ENCODE measurements around the gene ZFYVE28. TPM values are rescaled to one million over a fixed set of nuclear protein-coding genes. Genes with fewer than 3 reads are reported as not detected.
A peak's percentile ranks its signal among the peaks of the same experiment; 100 is the strongest.

The ZFYVE28 gene
- total and polyA plus RNA-seq, 10 of the 15 experiments (the other 5 are each of a cell fraction or from before 2014, with no cell fraction given) = 0.06 to 1.9 (median 0.22) TPM; not detected in 1

DNA sequence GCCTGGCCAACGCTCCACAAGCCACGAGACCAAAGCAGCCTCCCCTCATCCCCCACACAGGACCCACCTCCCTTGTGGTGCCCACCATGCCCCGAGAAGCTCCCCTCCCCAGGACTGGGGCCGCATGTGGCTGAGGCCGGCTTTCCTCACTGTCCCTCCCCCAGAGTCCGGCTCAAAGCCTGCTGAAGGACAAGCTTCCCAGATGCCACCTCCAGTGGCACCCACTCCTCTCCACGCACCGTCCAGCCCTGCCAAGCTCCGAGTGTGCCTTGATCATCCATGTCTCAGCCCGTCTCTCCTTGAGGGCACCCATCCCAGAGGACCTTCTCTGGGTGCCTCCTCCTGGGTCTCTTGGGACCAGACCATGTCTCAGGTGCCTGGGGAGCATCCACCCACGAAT, 97.7 kb downstream of the ZFYVE28 start (continued):
- TF ChIP-seq SRF (IDR thresholded peaks at IDR 0.05; ENCODE audit: low read depth in 2 of 2, low read length in 2 of 2) = no peak
- TF ChIP-seq ATF2 (IDR thresholded peaks at IDR 0.05; ENCODE audit: low read length) = no peak
- TF ChIP-seq KDM1A (IDR thresholded peaks at IDR 0.05; ENCODE audit: borderline replicate concordance) = no peak

- 21% methylated on average over 17 of the region's 18 CpGs for WGBS (ENCODE audit: insufficient coverage, insufficient replicate concordance, low lambda C conversion rate, missing lambda C conversion rate)
- no peaks in the 10 kb centered on the region for H4K20me1 ChIP-seq (ENCODE audit: control insufficient read depth, insufficient read depth)
- POLR2A ChIA-PET = no interaction called here
- ATAC-seq (no peak), FAIRE-seq (no peak), DNase-seq (ENCODE audit: low read depth, low spot score) (no peak)
- TF ChIP-seq SUPT20H (IDR thresholded peaks at IDR 0.05; ENCODE audit: borderline replicate concordance, control insufficient read depth, low read depth, low read length) (no peak), NR2F1 (conservative IDR thresholded peaks at IDR 0.05) (peak; percentile 74)
- intact Hi-C loops (cut with micrococcal nuclease; ENCODE audit: unreplicated experiment) (no loop called here), in situ Hi-C loops (cut with MboI) (no loop called here)
- CTCF ChIA-PET = no interaction called here
- no peak overlapping the region for H2AFZ ChIP-seq (ENCODE audit: control insufficient read depth, low read depth, low read length)
- no TSS peak for BruUV-seq (replicated peaks)
- H3K27ac ChIP-seq (ENCODE audit: control insufficient read depth, insufficient read depth) = no peak overlapping the region
- SMC1A ChIA-PET (ENCODE audit: uncharacterized antibody, unreplicated experiment) = no interaction called here
- no peaks in the 10 kb centered on the region for H3K4me1 ChIP-seq (ENCODE audit: control insufficient read depth, insufficient read depth, low read length)
- H3K27me3 ChIP-seq (replicated peaks in 1 of 2; ENCODE audit: control insufficient read depth in 2 of 2, insufficient read depth in 2 of 2, low read length in 1 of 2) = peaks cover 0 to 3% of the 10 kb centered on the region in 2 experiments; a peak in 2 of 4 replicates
- no peaks in the 10 kb centered on the region for H3K9me3 ChIP-seq (replicated peaks; ENCODE audit: control insufficient read depth, insufficient read depth, low read length)
- no peaks in the 10 kb centered on the region for H3K79me2 ChIP-seq (ENCODE audit: control insufficient read depth, insufficient read depth, low read length)
- no peak overlapping the region for H3K4me2 ChIP-seq (ENCODE audit: control insufficient read depth, insufficient read depth)
- no peaks in the 10 kb centered on the region for H3K36me3 ChIP-seq (ENCODE audit: control insufficient read depth in 2 of 2, insufficient read depth in 2 of 2, low read length in 1 of 2)
- no peak overlapping the region for H3K4me3 ChIP-seq
- no peak overlapping the region for H3K9ac ChIP-seq (ENCODE audit: control insufficient read depth, insufficient read depth, low read length)
- RAD21 ChIA-PET (ENCODE audit: unreplicated experiment) = no interaction called here
Measured at GRCh38 chr4:2320152-2320551, 98.3 kb downstream of the ZFYVE28 start.

DNA sequence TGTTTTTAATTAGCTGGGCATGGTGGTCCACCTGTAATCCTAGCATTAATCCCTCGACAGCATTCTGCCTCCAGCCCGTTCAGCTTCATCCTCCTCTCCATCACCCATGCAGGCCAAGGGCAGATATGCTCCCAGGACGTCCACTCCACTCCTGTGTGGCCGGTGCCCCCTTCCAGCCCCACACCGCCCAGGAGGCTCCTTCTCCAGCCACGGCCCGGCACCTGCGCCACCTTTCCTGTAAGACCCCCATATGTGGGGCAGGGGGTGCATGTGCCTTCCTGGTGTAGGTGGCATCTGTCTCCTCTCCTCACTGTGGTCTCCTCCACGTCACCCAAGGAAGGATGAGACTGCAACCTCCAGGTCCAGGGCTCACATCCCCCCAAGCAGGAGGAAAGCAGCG, 99.6 kb downstream of the ZFYVE28 start:
- Histone ChIP-seq H2AFZ (ENCODE audit: control insufficient read depth, low read depth, low read length) (no peak overlapping the region), H3K4me3 (no peak overlapping the region), H3K27me3 (replicated peaks in 1 of 2; ENCODE audit: control insufficient read depth in 2 of 2, insufficient read depth in 2 of 2, low read length in 1 of 2) (peaks cover 0 to 3% of the 10 kb centered on the region in 2 experiments; a peak in 2 of 4 replicates), H3K79me2 (ENCODE audit: control insufficient read depth, insufficient read depth, low read length) (no peaks in the 10 kb centered on the region), H4K20me1 (ENCODE audit: control insufficient read depth, insufficient read depth) (no peaks in the 10 kb centered on the region), H3K4me1 (ENCODE audit: control insufficient read depth, insufficient read depth, low read length) (no peaks in the 10 kb centered on the region), H3K27ac (ENCODE audit: control insufficient read depth, insufficient read depth) (no peak overlapping the region), H3K9ac (ENCODE audit: control insufficient read depth, insufficient read depth, low read length) (no peak overlapping the region), H3K36me3 (ENCODE audit: control insufficient read depth in 2 of 2, insufficient read depth in 2 of 2, low read length in 1 of 2) (no peaks in the 10 kb centered on the region), H3K9me3 (replicated peaks; ENCODE audit: control insufficient read depth, insufficient read depth, low read length) (no peaks in the 10 kb centered on the region), H3K4me2 (ENCODE audit: control insufficient read depth, insufficient read depth) (no peak overlapping the region)
- POLR2A ChIA-PET = no interaction called here
- in situ Hi-C loops (cut with MboI) (no loop called here), intact Hi-C loops (cut with micrococcal nuclease; ENCODE audit: unreplicated experiment) (no loop called here)
- TF ChIP-seq CHD1 (IDR thresholded peaks at IDR 0.05; ENCODE audit: low read depth, low read length) (no peak), HDGF (IDR thresholded peaks at IDR 0.05) (no peak), FOXK2 (IDR thresholded peaks at IDR 0.05) (no peak)
- RAD21 ChIA-PET (ENCODE audit: unreplicated experiment) = no interaction called here
- SMC1A ChIA-PET (ENCODE audit: uncharacterized antibody, unreplicated experiment) = no interaction called here
- CTCF ChIA-PET = no interaction called here
- no peak for ATAC-seq
- WGBS (ENCODE audit: insufficient coverage, insufficient replicate concordance, low lambda C conversion rate, missing lambda C conversion rate) = 53% methylated on average over 10 of the region's 10 CpGs
- no peak for FAIRE-seq
- no TSS peak for BruUV-seq (replicated peaks)
- no peak for DNase-seq (ENCODE audit: low read depth, low spot score)

Data from GM12878 (cell line).